Ovary (tissue), 3 donors: ENCODE data around the gene RABGAP1L.

Experiments
- CTCF ChIP-seq, 3 donors: fragments of 450-650 bp in 2 of 3; fragments of 200-600 bp in 1 of 3; IDR thresholded peaks; one replicate each; pipeline versions ENCODE4 v1.5.1 to v1.8.0; 2016 to 2022; ENCODE audit warnings: antibody characterized with exemption in 3 of 3, mild to moderate bottlenecking in 1 of 3
- EP300 ChIP-seq: sonication (generic); formaldehyde crosslinking; IDR thresholded peaks from one replicate; pipeline ENCODE4 v1.6.1; 2017; ENCODE audit warnings: antibody characterized with exemption
- POLR2A ChIP-seq: fragments of 450-650 bp; IDR thresholded peaks from one replicate; pipeline ENCODE4 v1.6.1; 2017; ENCODE audit warnings: antibody characterized with exemption, mild to moderate bottlenecking, moderate library complexity
- donor health status: DM: no; HTN: no; CAD: no.

GRCh38 chr1:174788981-174789380, 629.7 kb downstream of the RABGAP1L start:
- no peak for TF ChIP-seq CTCF (IDR thresholded peaks at IDR 0.05)
- TF ChIP-seq POLR2A: no peak
- no peak for TF ChIP-seq EP300
